ENCODE measurements around the gene SMIM44. TPM values are rescaled to one million over a fixed set of nuclear protein-coding genes. Genes with fewer than 3 reads are reported as not detected.

The SMIM44 gene
- total RNA-seq, 2 experiments from 2014 or later, result not detected

GRCh38 chr19:3466635-3467034 lies 16.6 kb downstream of the SMIM44 start:
- intact Hi-C loops (cut with micrococcal nuclease), result no loop called here
- peaks cover 6% of the 10 kb centered on the region for H3K9me3 Mint-ChIP-seq
- no peak overlapping the region for H3K27ac Mint-ChIP-seq
- H3K27me3 Mint-ChIP-seq (ENCODE audit: low read depth), result no peaks in the 10 kb centered on the region
- peaks cover 5% of the 10 kb centered on the region for H3K36me3 Mint-ChIP-seq (ENCODE audit: low read depth)
- H3K4me3 Mint-ChIP-seq, result no peak overlapping the region
- no peaks in the 10 kb centered on the region for H3K4me1 Mint-ChIP-seq (ENCODE audit: low read depth)
- CTCF ChIA-PET, result interaction anchor here (0.6 to 0.7 kb wide), 3 partner anchors 36 to 220 kb away, joined by 3 read pairs; no protein-coding TSS in a partner anchor
- DNase-seq, result no peak

- no peak overlapping the region for H3K4me3 Mint-ChIP-seq
- CTCF ChIA-PET, result no interaction called here
- no peaks in the 10 kb centered on the region for H3K27me3 Mint-ChIP-seq (ENCODE audit: low read depth)
Observed at GRCh38 chr19:3465552-3465951, 17.7 kb downstream of the SMIM44 start.

GRCh38 chr19:3464587-3465235 lies 18.5 kb downstream of the SMIM44 start:
- Mint-ChIP-seq H3K9me3 (peaks cover 6% of the 10 kb centered on the region), H3K4me3 (no peak overlapping the region), H3K4me1 (ENCODE audit: low read depth) (no peaks in the 10 kb centered on the region), H3K27me3 (ENCODE audit: low read depth) (no peaks in the 10 kb centered on the region), H3K36me3 (ENCODE audit: low read depth) (peaks cover 5% of the 10 kb centered on the region), H3K27ac (no peak overlapping the region)
- no peak for DNase-seq
- intact Hi-C loops (cut with micrococcal nuclease), result no loop called here
- CTCF ChIA-PET, result interaction anchor here (0.6 kb wide), 1 partner anchor 8 kb away, joined by 3 read pairs; no protein-coding TSS in a partner anchor

More at GRCh38 chr19:3465552-3465951, 17.7 kb downstream of the SMIM44 start:
- intact Hi-C loops (cut with micrococcal nuclease), result no loop called here
- Mint-ChIP-seq H3K36me3 (ENCODE audit: low read depth) (peaks cover 5% of the 10 kb centered on the region), H3K27ac (no peak overlapping the region), H3K9me3 (peaks cover 6% of the 10 kb centered on the region), H3K4me1 (ENCODE audit: low read depth) (no peaks in the 10 kb centered on the region)
- DNase-seq, result no peak

- intact Hi-C loops (cut with micrococcal nuclease), result no loop called here
- CTCF ChIA-PET, result interaction anchor here (0.6 kb wide), 1 partner anchor 9 kb away, joined by 3 read pairs; no protein-coding TSS in a partner anchor
- Mint-ChIP-seq H3K4me1 (ENCODE audit: low read depth) (no peaks in the 10 kb centered on the region), H3K27me3 (ENCODE audit: low read depth) (no peaks in the 10 kb centered on the region), H3K4me3 (no peak overlapping the region), H3K27ac (no peak overlapping the region), H3K36me3 (ENCODE audit: low read depth) (peaks cover 5% of the 10 kb centered on the region), H3K9me3 (peaks cover 6% of the 10 kb centered on the region)
- DNase-seq, result no peak
Observed at GRCh38 chr19:3463714-3464586, 19.3 kb downstream of the SMIM44 start.

GRCh38 chr19:3462991-3463713 lies 20.1 kb downstream of the SMIM44 start:
- DNase-seq, result no peak
- peaks cover 5% of the 10 kb centered on the region for H3K36me3 Mint-ChIP-seq (ENCODE audit: low read depth)
- CTCF ChIA-PET, result no interaction called here
- H3K27ac Mint-ChIP-seq, result no peak overlapping the region
- H3K4me1 Mint-ChIP-seq (ENCODE audit: low read depth), result no peaks in the 10 kb centered on the region
- peaks cover 3% of the 10 kb centered on the region for H3K9me3 Mint-ChIP-seq
- intact Hi-C loops (cut with micrococcal nuclease), result no loop called here
- no peak overlapping the region for H3K4me3 Mint-ChIP-seq
- no peaks in the 10 kb centered on the region for H3K27me3 Mint-ChIP-seq (ENCODE audit: low read depth)

GRCh38 chr19:3459965-3460582 lies 23.2 kb downstream of the SMIM44 start:
- CTCF ChIA-PET, result interaction anchor here (0.6 to 1.3 kb wide), 2 partner anchors 31 to 1911 kb away, joined by 4 to 5 read pairs; no protein-coding TSS in a partner anchor
- Mint-ChIP-seq H3K4me1 (ENCODE audit: low read depth) (no peaks in the 10 kb centered on the region), H3K27ac (no peak overlapping the region), H3K27me3 (ENCODE audit: low read depth) (no peaks in the 10 kb centered on the region), H3K4me3 (no peak overlapping the region), H3K9me3 (no peaks in the 10 kb centered on the region), H3K36me3 (ENCODE audit: low read depth) (peaks cover 2% of the 10 kb centered on the region)
- no peak for DNase-seq
- intact Hi-C loops (cut with micrococcal nuclease), result no loop called here

- Mint-ChIP-seq H3K4me3 (no peak overlapping the region), H3K4me1 (ENCODE audit: low read depth) (no peaks in the 10 kb centered on the region), H3K27me3 (ENCODE audit: low read depth) (no peaks in the 10 kb centered on the region), H3K36me3 (ENCODE audit: low read depth) (peaks cover 2% of the 10 kb centered on the region), H3K9me3 (no peaks in the 10 kb centered on the region), H3K27ac (no peak overlapping the region)
- CTCF ChIA-PET, result no interaction called here
- intact Hi-C loops (cut with micrococcal nuclease), result no loop called here
- no peak for DNase-seq
Observed at GRCh38 chr19:3459089-3459881, 24.0 kb downstream of the SMIM44 start.

- Mint-ChIP-seq H3K9me3 (no peaks in the 10 kb centered on the region), H3K4me1 (ENCODE audit: low read depth) (no peaks in the 10 kb centered on the region), H3K27ac (no peak overlapping the region), H3K4me3 (no peak overlapping the region), H3K36me3 (ENCODE audit: low read depth) (peaks cover 2% of the 10 kb centered on the region), H3K27me3 (ENCODE audit: low read depth) (no peaks in the 10 kb centered on the region)
- CTCF ChIA-PET, result no interaction called here
- no peak for DNase-seq
- intact Hi-C loops (cut with micrococcal nuclease), result no loop called here
Observed at GRCh38 chr19:3458229-3459088, 24.8 kb downstream of the SMIM44 start.

GRCh38 chr19:3457528-3458228 lies 25.6 kb downstream of the SMIM44 start:
- CTCF ChIA-PET, result interaction anchor here (0.5 kb wide), 1 partner anchor 27 kb away, joined by 4 read pairs; no protein-coding TSS in a partner anchor
- no peaks in the 10 kb centered on the region for H3K9me3 Mint-ChIP-seq
- intact Hi-C loops (cut with micrococcal nuclease), result no loop called here
- no peaks in the 10 kb centered on the region for H3K27me3 Mint-ChIP-seq (ENCODE audit: low read depth)
- peaks cover 2% of the 10 kb centered on the region for H3K36me3 Mint-ChIP-seq (ENCODE audit: low read depth)
- H3K4me1 Mint-ChIP-seq (ENCODE audit: low read depth), result no peaks in the 10 kb centered on the region
- DNase-seq, result no peak
- H3K27ac Mint-ChIP-seq, result no peak overlapping the region
- no peak overlapping the region for H3K4me3 Mint-ChIP-seq

- no peaks in the 10 kb centered on the region for H3K27me3 Mint-ChIP-seq (ENCODE audit: low read depth)
- H3K4me1 Mint-ChIP-seq (ENCODE audit: low read depth), result no peaks in the 10 kb centered on the region
- DNase-seq, result no peak
- H3K9me3 Mint-ChIP-seq, result no peaks in the 10 kb centered on the region
- peaks cover 1% of the 10 kb centered on the region for H3K36me3 Mint-ChIP-seq (ENCODE audit: low read depth)
- intact Hi-C loops (cut with micrococcal nuclease), result no loop called here
- H3K27ac Mint-ChIP-seq, result no peak overlapping the region
- no peak overlapping the region for H3K4me3 Mint-ChIP-seq
- CTCF ChIA-PET, result no interaction called here
Observed at GRCh38 chr19:3456925-3457527, 26.2 kb downstream of the SMIM44 start.

Measured in activated naive CD4-positive, alpha-beta T cell treated with anti-CD3 and anti-CD28 coated beads for 36 hours (primary cell).